Esophagus (tissue), 2 donors: Measurements from ENCODE around the gene GLRX2. TPM values are rescaled to one million over a fixed set of nuclear protein-coding genes. Genes with fewer than 3 reads are reported as not detected.

Experiments
- H3K27ac ChIP-seq, 2 donors: one replicate each; pipeline ENCODE4 v1.5.1; 2013; ENCODE audit warnings: low read depth in 2 of 2, mild to moderate bottlenecking in 2 of 2, inconsistent platforms in 1 of 2, low read length in 1 of 2, moderate library complexity in 1 of 2
- H3K27me3 ChIP-seq, 2 donors: one replicate each; pipeline ENCODE4 v1.6.1; 2013; ENCODE audit warnings: low read length in 2 of 2, control low read depth in 1 of 2, mild to moderate bottlenecking in 1 of 2; ENCODE audit not compliant: insufficient read depth in 2 of 2, control insufficient read depth in 1 of 2
- H3K36me3 ChIP-seq, 2 donors: one replicate each; pipeline ENCODE4 v1.6.1; 2013; ENCODE audit warnings: low read length in 1 of 2; ENCODE audit not compliant: control insufficient read depth in 2 of 2, insufficient read depth in 2 of 2
- H3K4me1 ChIP-seq, 2 donors: one replicate each; pipeline ENCODE4 v1.6.1; 2013; ENCODE audit warnings: low read length in 1 of 2; ENCODE audit not compliant: control insufficient read depth in 2 of 2, insufficient read depth in 2 of 2
- H3K4me3 ChIP-seq, 2 donors: one replicate each; pipeline ENCODE4 v1.5.1; 2013; ENCODE audit warnings: low read length in 2 of 2, mild to moderate bottlenecking in 2 of 2, low read depth in 1 of 2, moderate library complexity in 1 of 2
- H3K9me3 ChIP-seq, 2 donors: one replicate each; pipeline ENCODE4 v1.6.1; 2013; ENCODE audit warnings: mild to moderate bottlenecking in 2 of 2, low read depth in 1 of 2, low read length in 1 of 2, moderate library complexity in 1 of 2; ENCODE audit not compliant: control insufficient read depth in 2 of 2, insufficient read depth in 1 of 2
- WGBS, 2 donors: extraction: QIAGEN DNeasy Blood & Tissue Kit; methylation state at CpG; one replicate each; pipeline ENCODE4 v1.1.7; 2013; 5-methylcytosine and 5-hydroxymethylcytosine counted together
- polyA plus RNA-seq, 2 donors: library from polyadenylated mRNA; stranded (reverse); fragments of 200-250 nt; gene quantifications; one replicate each; pipeline ENCODE4 v1.2.3, GENCODE V29; 2013
- donor health status: healthy with polysubstance abuse.
- donor health status: Bipolar disorder and iron deficiency.

GLRX2 gene, protein sequence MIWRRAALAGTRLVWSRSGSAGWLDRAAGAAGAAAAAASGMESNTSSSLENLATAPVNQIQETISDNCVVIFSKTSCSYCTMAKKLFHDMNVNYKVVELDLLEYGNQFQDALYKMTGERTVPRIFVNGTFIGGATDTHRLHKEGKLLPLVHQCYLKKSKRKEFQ
- polyA plus RNA-seq = 10 to 100 TPM; 14.7 to 16.2 TPM

DNA sequence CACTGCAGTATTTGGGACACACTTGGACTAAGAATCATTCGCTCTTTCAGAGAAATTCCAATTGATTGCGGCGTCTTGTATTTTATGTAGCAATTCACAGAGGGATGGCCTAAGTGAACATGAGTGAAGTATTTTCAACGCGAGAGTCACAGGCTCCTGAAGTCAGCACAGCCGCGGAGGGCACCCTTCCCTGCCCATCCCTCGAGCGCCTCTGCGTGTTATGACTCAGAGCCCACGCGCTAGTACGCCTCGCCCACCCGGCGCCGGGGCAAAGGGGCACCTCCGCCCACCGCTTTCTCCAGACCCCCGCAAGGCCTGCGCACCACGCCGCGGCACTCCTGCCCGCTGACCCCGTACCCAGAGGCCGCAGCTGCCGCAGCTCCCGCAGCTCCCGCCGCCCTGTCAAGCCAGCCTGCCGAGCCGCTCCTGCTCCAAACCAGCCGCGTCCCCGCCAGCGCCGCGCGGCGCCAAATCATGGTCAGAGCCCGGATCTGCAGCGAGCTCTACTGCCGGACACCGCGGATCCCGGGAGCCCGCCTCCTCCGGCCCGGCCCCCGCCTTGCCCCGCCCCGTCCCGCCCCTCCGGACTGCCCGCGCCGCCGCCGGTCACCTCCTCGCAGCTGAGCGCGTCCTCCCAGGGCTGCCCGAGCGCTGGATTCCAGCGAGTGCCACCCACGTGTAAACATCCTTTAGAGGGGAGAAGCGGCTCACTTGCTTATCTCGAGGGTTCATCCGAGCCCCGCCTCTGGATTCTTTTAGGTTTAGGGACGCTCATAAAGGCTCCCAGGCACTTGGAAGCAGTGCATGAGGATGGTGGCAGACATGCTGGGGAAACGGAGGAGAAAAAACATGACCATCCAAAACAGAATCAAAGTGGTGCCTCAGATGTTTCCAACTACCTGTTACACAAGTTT lies at the start of gene GLRX2:
Gene GLRX2, minus strand, starts transcription at position 508 of the 914 bp plus-strand sequence. Its CDS starts 32 bp downstream, at position 476.
- peak within 1 kb of the TSS; percentile 91 to 95 for H3K27ac ChIP-seq
- no peaks in the 10 kb centered on the region for H3K27me3 ChIP-seq
- WGBS, 2 donors = 0% methylated on average over 71 to 73 of the region's 73 CpGs
- no peaks in the 10 kb centered on the region for H3K4me1 ChIP-seq
- no peaks in the 10 kb centered on the region for H3K36me3 ChIP-seq
- no peaks in the 10 kb centered on the region for H3K9me3 ChIP-seq
- H3K4me3 ChIP-seq = peak within 1 kb of the TSS; percentile 66 to 89

DNA sequence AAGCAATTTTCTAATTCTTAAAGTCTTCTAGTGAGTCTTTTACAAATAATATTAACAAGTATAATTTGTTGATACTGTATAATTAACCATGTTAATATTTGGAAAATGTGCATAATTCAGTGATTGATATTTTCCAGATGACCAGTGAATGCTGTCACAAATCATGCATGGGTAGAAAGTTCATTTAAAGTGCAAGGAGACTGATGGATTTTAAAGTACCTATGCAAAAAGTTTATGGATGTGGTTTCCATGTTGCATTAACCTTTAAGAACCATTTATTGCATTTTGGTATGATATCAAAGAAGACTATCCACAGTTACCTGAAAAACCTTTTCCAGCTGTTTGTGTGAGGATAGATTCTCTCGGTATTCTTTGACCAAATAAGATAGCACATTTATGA lies 39.8 kb upstream of the GLRX2 start:
- Histone ChIP-seq H3K27ac (no peak overlapping the region), H3K9me3 (no peaks in the 10 kb centered on the region), H3K36me3 (peaks cover 0 to 5% of the 10 kb centered on the region in 2 donors), H3K4me3 (no peak overlapping the region), H3K27me3 (no peaks in the 10 kb centered on the region), H3K4me1 (no peaks in the 10 kb centered on the region)
- WGBS, 2 donors = 81 to 85% methylated on average over 1 of the region's 1 CpG

DNA sequence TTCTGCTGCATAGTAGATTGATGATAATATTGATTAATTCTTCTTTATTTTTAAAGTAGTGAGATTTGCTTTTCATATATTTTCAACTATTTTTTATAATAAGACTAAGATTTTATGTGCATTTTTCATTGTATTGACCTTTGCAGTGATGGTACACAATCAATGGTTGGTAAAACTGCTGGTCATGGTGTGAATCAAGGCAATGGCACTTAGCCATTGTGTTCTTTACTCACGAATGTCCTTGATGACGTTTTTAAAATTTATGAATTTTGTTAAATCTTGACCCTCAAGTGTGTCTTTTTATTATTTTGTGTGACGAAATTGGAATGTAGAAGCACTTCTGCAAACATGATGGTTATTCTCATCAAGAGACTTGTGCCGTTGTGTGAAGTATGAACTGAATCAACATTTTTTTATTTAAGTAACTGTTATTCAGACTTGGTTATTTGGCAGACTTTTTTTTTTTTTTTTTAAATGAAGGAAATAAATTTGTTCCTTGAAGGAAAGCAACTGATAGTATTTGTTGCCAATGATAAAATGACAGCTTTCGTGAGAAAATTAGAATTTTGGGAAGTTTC lies 39.2 kb upstream of the GLRX2 start:
- H3K4me3 ChIP-seq = no peak overlapping the region
- WGBS, 2 donors = 81 to 83% methylated on average over 5 of the region's 5 CpGs
- no peaks in the 10 kb centered on the region for H3K27me3 ChIP-seq
- H3K9me3 ChIP-seq = no peaks in the 10 kb centered on the region
- no peak overlapping the region for H3K27ac ChIP-seq
- H3K36me3 ChIP-seq = peaks cover 3 to 5% of the 10 kb centered on the region in 2 donors
- no peaks in the 10 kb centered on the region for H3K4me1 ChIP-seq

DNA sequence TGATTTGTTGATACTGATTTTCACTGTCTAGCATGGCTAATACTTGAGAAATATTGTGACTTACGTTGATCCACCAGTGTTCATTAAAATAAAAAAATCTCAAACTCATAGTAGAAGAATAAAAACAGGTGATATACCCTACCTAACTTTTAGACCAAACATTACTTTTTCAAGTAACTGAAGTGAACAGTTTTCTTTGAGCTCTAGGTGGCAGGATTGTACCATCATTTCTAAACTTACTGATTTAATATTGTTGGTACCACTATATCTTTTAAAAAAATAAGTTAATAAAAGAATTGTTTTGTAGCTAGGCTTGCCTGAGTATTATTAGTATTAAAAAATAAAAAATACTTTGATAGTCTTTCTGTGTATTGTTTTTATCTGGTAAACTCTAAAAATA lies 38.1 kb upstream of the GLRX2 start:
- WGBS, 2 donors = 74 to 81% methylated on average over 1 of the region's 1 CpG
- no peaks in the 10 kb centered on the region for H3K4me1 ChIP-seq
- no peak overlapping the region for H3K4me3 ChIP-seq
- no peaks in the 10 kb centered on the region for H3K9me3 ChIP-seq
- H3K36me3 ChIP-seq = peaks cover 3 to 5% of the 10 kb centered on the region in 2 donors
- H3K27ac ChIP-seq = no peak overlapping the region
- H3K27me3 ChIP-seq = no peaks in the 10 kb centered on the region

DNA sequence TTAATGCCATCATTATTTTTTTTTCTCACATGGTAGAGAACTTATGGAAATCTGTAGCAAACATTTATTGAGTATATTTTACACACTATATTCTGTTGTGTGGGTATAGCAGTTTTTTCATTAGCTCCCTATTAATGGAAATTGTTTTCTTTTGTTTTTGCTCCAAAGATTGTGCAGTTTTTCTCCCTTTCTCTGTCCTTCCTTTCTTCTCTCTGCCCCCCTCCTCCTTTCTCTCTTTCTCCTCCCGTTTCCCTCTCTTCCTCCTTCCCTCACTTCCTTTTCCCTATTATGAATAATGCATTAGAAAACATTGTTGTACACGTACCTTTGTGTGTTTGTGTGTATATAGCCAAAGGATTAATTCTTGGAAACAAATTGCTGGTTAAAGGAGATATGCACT lies 37.2 kb upstream of the GLRX2 start:
- Histone ChIP-seq H3K27me3 (no peaks in the 10 kb centered on the region), H3K36me3 (peaks cover 3 to 5% of the 10 kb centered on the region in 2 donors), H3K4me1 (no peaks in the 10 kb centered on the region), H3K9me3 (no peaks in the 10 kb centered on the region), H3K27ac (no peak overlapping the region), H3K4me3 (no peak overlapping the region)
- WGBS, 2 donors = 54 to 59% methylated on average over 2 of the region's 2 CpGs

DNA sequence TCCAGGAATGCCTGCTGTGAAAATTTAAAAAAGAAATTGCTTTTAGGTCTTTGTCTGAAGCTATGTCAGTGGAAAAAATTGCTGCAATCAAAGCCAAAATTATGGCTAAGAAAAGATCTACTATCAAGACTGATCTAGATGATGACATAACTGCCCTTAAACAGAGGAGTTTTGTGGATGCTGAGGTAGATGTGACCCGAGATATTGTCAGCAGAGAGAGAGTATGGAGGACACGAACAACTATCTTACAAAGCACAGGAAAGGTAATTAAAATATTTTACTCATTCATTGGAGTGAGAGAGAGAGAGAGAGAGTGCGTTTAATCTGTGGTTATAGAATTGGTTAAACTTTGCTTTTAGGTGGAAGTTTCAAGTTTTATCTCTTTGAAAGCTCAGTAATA lies 36.6 kb upstream of the GLRX2 start:
- Histone ChIP-seq H3K4me1 (no peaks in the 10 kb centered on the region), H3K4me3 (no peak overlapping the region), H3K36me3 (peaks cover 3 to 5% of the 10 kb centered on the region in 2 donors), H3K27me3 (no peaks in the 10 kb centered on the region), H3K9me3 (no peaks in the 10 kb centered on the region), H3K27ac (no peak overlapping the region)
- WGBS, 2 donors = 77 to 78% methylated on average over 3 of the region's 3 CpGs

DNA sequence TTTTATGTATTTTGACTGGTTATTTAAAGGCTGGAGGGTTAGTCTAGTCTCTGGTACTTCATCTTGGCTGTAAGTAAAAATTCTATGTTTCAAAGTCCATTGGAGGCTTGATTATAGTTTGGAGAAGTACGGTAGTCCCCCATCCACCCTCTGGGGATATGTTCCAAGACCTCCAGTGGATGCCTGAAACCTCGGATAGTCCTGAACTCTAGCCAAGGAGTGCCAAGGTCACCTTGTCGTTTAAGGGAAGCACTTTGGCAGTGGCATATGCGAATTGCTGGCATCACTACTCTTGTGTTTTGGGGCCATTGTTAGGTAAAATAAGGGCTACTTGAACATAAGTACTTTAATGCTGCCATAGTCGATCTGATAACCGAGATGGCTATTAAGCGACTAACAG lies 35.0 kb upstream of the GLRX2 start:
- Histone ChIP-seq H3K27ac (no peak overlapping the region), H3K36me3 (peaks cover 3 to 6% of the 10 kb centered on the region in 2 donors), H3K27me3 (no peaks in the 10 kb centered on the region), H3K4me1 (no peaks in the 10 kb centered on the region), H3K4me3 (no peak overlapping the region), H3K9me3 (no peaks in the 10 kb centered on the region)
- WGBS, 2 donors = 81 to 84% methylated on average over 7 of the region's 7 CpGs

DNA sequence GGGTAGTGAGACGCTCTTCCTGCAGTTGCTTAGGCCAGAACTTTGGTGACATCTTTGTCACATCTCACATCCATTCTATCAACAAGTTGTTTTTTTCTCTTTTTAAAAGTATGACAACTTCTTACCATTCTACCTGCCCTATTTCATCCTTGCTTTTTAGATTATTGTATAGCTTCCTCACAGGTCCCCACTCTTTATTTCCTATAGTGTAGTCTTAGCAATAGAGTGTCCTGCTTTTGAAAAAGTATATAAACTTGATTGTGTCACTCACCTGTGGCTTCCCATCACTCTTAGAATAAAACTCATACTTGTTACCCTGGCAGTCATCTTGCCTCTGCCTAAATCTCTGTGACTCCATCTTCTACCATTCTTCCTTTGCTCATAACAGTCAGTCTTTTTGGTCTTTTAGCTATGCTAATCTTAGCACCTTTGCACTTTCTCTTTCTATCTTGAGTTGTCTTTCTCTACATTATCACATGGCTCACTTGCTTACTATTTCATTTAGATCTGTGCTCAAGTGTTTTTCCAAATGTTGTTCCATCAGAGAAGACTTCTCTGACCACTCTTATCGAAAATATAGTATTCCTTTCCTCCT lies 26.1 kb upstream of the GLRX2 start:
- no peaks in the 10 kb centered on the region for H3K9me3 ChIP-seq
- no peak overlapping the region for H3K4me3 ChIP-seq
- H3K27ac ChIP-seq = no peak overlapping the region
- peaks cover 0 to 4% of the 10 kb centered on the region in 2 donors for H3K36me3 ChIP-seq
- no peaks in the 10 kb centered on the region for H3K4me1 ChIP-seq
- 98 to 99% methylated on average over 2 of the region's 2 CpGs for WGBS, 2 donors
- no peaks in the 10 kb centered on the region for H3K27me3 ChIP-seq

DNA sequence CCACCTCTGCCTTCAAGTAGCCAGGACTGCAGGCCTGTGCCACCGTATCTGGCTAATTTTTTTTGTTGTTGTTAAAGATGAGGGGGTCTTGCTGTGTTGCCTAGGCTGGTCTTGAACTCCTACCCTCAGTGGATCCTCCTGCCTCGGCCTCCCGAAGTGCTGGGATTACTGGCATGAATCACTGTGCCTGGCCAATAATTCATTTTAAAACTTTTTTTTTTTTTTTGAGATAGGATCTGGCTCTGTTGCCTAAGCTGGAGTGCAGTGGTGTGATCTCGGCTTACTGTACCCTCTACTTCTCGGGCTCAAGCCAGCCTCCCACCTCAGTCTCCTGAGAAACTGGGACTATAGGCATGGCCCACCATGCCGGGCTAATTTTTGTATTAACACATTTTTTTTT lies 20.2 kb upstream of the GLRX2 start:
- 93 to 96% methylated on average over 6 of the region's 6 CpGs for WGBS, 2 donors
- no peaks in the 10 kb centered on the region for H3K36me3 ChIP-seq
- H3K27me3 ChIP-seq = no peaks in the 10 kb centered on the region
- peaks cover 0 to 4% of the 10 kb centered on the region in 2 donors for H3K4me1 ChIP-seq
- no peaks in the 10 kb centered on the region for H3K9me3 ChIP-seq
- no peak overlapping the region for H3K27ac ChIP-seq
- no peak overlapping the region for H3K4me3 ChIP-seq
